Activated CD4-positive, alpha-beta T cell treated with anti-CD3 and anti-CD28 coated beads for 4 hours (primary cell): ENCODE data around the gene DDX27.
"Not testable (repeated sequence)": the region's sequence is repeated elsewhere in the genome, so short reads cannot be mapped to it uniquely, and the experiment has no call there.

Experiments used
- DNase-seq, 2 donors: peaks; one replicate each; pipeline ENCODE4 v3.0.0-alpha.2; 2020

Gene DDX27

GRCh38 chr20:49219091-49219923, at the start of gene DDX27:
Gene DDX27 (plus strand): TSS chr20:49219416. CDS start chr20:49219449, 33 bp downstream.
- peak; percentile 95 to 96 for DNase-seq

GRCh38 chr20:49169547-49169946, 49.7 kb upstream of the DDX27 start:
- DNase-seq = no peak

GRCh38 chr20:49170714-49171113, 48.5 kb upstream of the DDX27 start:
- no peak for DNase-seq

GRCh38 chr20:49171909-49172308, 47.3 kb upstream of the DDX27 start:
- no peak for DNase-seq

GRCh38 chr20:49172413-49172812, 46.8 kb upstream of the DDX27 start:
- DNase-seq = no peak

- no peak for DNase-seq
These were observed 45.0 kb upstream of the DDX27 start for GRCh38 chr20:49174183-49174582.

- DNase-seq = no peak
These were observed 39.6 kb upstream of the DDX27 start for GRCh38 chr20:49179368-49180277.

- no peak for DNase-seq
These were observed 37.8 kb upstream of the DDX27 start for GRCh38 chr20:49181265-49181877.

- no peak for DNase-seq
These were observed 35.8 kb upstream of the DDX27 start for GRCh38 chr20:49183444-49183843.

- DNase-seq = not testable (repeated sequence)
These were observed 35.1 kb upstream of the DDX27 start for GRCh38 chr20:49184084-49184501.

- no peak for DNase-seq
These were observed 34.5 kb upstream of the DDX27 start for GRCh38 chr20:49184691-49185070.

- no peak for DNase-seq
These were observed 34.0 kb upstream of the DDX27 start for GRCh38 chr20:49185071-49185761.

GRCh38 chr20:49186535-49187329, 32.5 kb upstream of the DDX27 start:
- DNase-seq = peak; percentile 77

GRCh38 chr20:49187330-49187850, 31.8 kb upstream of the DDX27 start:
- DNase-seq = peak in 1 of 2 donors; percentile 13

- DNase-seq = peak; percentile 89 to 94
These were observed 31.2 kb upstream of the DDX27 start, which contains the start of gene STAU1 for GRCh38 chr20:49187851-49188641. Gene STAU1 (minus strand): TSS chr20:49188334. CDS start chr20:49166201, 22,133 bp downstream.

GRCh38 chr20:49192944-49193518, 26.2 kb upstream of the DDX27 start:
- DNase-seq = not testable (repeated sequence)

- no peak for DNase-seq
These were observed 19.4 kb upstream of the DDX27 start for GRCh38 chr20:49199729-49200293.

- DNase-seq = no peak
These were observed 16.2 kb upstream of the DDX27 start for GRCh38 chr20:49203011-49203410.

GRCh38 chr20:49203746-49204145, 15.5 kb upstream of the DDX27 start:
- DNase-seq = no peak

- DNase-seq = no peak
These were observed 12.1 kb upstream of the DDX27 start for GRCh38 chr20:49207076-49207475.
